Mucosa of rectum (tissue), 2 donors: ENCODE results near the gene PRR19.
"Not testable (repeated sequence)": the region's sequence is repeated elsewhere in the genome, so short reads cannot be mapped to it uniquely, and the experiment has no call there.

ENCODE experiments used
- H3K27ac ChIP-seq, 2 donors: one replicate each; pipeline ENCODE4 v1.7.0; 2013; ENCODE audit warnings: inconsistent platforms in 2 of 2, low read depth in 2 of 2, low read length in 2 of 2
- H3K27me3 ChIP-seq, 2 donors: one replicate each; pipeline ENCODE4 v1.7.0; 2013; ENCODE audit warnings: low read length in 2 of 2; ENCODE audit not compliant: control insufficient read depth in 2 of 2, insufficient read depth in 2 of 2
- H3K36me3 ChIP-seq, 2 donors: one replicate each; pipeline ENCODE4 v1.7.0; 2013; ENCODE audit warnings: low read length in 2 of 2; ENCODE audit not compliant: control insufficient read depth in 2 of 2, insufficient read depth in 2 of 2
- H3K4me1 ChIP-seq, 2 donors: one replicate each; pipeline ENCODE4 v1.7.0; 2013; ENCODE audit warnings: low read length in 2 of 2, mild to moderate bottlenecking in 1 of 2; ENCODE audit not compliant: control insufficient read depth in 2 of 2, insufficient read depth in 2 of 2
- H3K4me3 ChIP-seq, 2 donors: one replicate each; pipeline ENCODE4 v1.7.0; 2013; ENCODE audit warnings: low read length in 2 of 2
- H3K9ac ChIP-seq, 2 donors: one replicate each; pipeline ENCODE4 v1.7.0; 2013; ENCODE audit warnings: low read length in 2 of 2, low read depth in 1 of 2, mild to moderate bottlenecking in 1 of 2
- H3K9me3 ChIP-seq, 2 donors: one replicate each; pipeline ENCODE4 v1.7.0; 2013; ENCODE audit warnings: low read length in 2 of 2; ENCODE audit not compliant: control insufficient read depth in 2 of 2
- donor health status: healthy.
- donor health status: Normal muscosa, but diverticular disease.

PRR19 gene

DNA sequence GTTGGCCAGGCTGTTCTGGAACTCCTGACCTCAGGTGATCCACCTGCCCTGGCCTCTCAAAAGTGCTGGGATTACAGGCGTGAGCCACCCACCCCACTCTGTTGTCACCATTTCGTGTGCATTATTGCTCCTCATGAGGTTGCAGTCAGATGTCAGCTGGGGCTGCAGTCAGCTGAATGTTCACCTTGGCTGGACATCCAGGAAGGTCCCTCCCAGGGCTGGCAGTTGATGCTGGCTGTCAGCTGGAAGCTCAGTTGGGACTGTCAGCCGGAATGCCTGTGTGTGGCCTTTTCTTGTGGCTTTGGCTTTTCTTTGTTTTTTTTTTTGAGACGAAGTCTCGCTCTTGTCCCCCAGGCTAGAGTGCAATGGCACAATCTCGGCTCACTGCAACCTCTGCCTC lies 30.1 kb downstream of the PRR19 start:
- H3K27ac ChIP-seq = no peak overlapping the region
- H3K27me3 ChIP-seq = no peaks in the 10 kb centered on the region
- no peak overlapping the region for H3K4me3 ChIP-seq
- H3K9ac ChIP-seq = no peak overlapping the region
- no peaks in the 10 kb centered on the region for H3K9me3 ChIP-seq
- no peaks in the 10 kb centered on the region for H3K4me1 ChIP-seq
- peaks cover 4 to 10% of the 10 kb centered on the region in 2 donors for H3K36me3 ChIP-seq

DNA sequence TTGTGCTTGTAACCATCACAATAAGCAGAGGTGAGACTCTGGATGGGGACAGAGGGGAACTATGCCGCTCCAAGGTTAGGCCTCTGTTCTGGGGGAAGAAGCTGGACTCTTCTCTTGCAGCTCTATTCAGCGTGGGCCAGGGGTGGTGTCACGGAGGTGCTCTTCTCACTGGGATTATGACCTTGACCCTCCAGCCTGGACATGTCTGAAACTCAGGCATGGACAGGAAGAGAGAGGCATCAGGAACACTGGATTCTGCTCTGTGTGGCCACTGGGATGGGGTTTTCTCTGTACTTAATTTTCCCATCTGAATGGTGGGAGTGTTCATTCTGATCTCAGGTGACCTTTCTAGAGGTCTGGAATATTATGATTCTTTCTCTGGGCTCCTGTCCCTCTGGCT lies 31.1 kb downstream of the PRR19 start:
- H3K4me1 ChIP-seq = no peaks in the 10 kb centered on the region
- no peak overlapping the region for H3K9ac ChIP-seq
- H3K27ac ChIP-seq = no peak overlapping the region
- no peak overlapping the region for H3K4me3 ChIP-seq
- peaks cover 4 to 11% of the 10 kb centered on the region in 2 donors for H3K36me3 ChIP-seq
- no peaks in the 10 kb centered on the region for H3K9me3 ChIP-seq
- no peaks in the 10 kb centered on the region for H3K27me3 ChIP-seq

DNA sequence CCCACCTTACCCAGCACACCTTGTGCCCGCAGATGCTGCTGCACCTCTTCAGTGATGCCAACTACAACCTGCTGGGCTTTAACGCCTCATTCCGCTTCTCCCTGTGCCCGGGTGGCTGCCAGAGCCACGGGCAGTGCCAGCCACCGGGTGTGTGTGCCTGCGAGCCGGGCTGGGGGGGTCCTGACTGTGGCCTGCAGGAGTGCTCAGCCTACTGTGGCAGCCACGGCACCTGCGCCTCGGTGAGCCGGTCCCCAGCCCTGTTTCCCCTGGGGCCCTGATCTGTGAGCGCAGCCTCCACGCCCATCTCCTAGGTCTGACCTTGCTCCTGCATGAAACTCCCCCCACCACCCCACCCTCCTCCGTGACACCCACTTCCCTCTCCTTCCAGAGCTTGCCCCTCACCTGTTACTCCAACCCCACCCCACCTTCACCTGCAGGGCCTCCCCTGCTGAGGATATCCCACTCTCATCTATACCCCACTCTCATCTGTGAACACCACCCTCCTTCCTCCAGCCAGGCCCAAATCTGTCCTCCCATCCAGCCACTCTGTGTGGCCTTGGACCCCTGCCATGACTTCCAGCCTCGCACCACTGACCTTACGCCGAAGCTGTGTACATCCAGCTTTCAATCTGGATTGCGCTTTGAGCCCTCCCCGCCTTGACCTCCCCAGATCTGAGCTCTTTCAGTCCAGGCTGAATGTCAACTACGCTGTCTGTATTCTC lies 32.2 kb downstream of the PRR19 start:
- no peaks in the 10 kb centered on the region for H3K27me3 ChIP-seq
- H3K9me3 ChIP-seq = no peaks in the 10 kb centered on the region
- H3K4me3 ChIP-seq = no peak overlapping the region
- H3K4me1 ChIP-seq = no peaks in the 10 kb centered on the region
- H3K9ac ChIP-seq = no peak overlapping the region
- H3K27ac ChIP-seq = no peak overlapping the region
- H3K36me3 ChIP-seq = peaks cover 4 to 11% of the 10 kb centered on the region in 2 donors

GRCh38 chr19:42334697-42335373 lies 32.9 kb downstream of the PRR19 start:
- peaks cover 4 to 11% of the 10 kb centered on the region in 2 donors for H3K36me3 ChIP-seq
- H3K9ac ChIP-seq = no peak overlapping the region
- no peak overlapping the region for H3K4me3 ChIP-seq
- H3K27ac ChIP-seq = no peak overlapping the region
- H3K27me3 ChIP-seq = no peaks in the 10 kb centered on the region
- no peaks in the 10 kb centered on the region for H3K9me3 ChIP-seq
- no peaks in the 10 kb centered on the region for H3K4me1 ChIP-seq

DNA sequence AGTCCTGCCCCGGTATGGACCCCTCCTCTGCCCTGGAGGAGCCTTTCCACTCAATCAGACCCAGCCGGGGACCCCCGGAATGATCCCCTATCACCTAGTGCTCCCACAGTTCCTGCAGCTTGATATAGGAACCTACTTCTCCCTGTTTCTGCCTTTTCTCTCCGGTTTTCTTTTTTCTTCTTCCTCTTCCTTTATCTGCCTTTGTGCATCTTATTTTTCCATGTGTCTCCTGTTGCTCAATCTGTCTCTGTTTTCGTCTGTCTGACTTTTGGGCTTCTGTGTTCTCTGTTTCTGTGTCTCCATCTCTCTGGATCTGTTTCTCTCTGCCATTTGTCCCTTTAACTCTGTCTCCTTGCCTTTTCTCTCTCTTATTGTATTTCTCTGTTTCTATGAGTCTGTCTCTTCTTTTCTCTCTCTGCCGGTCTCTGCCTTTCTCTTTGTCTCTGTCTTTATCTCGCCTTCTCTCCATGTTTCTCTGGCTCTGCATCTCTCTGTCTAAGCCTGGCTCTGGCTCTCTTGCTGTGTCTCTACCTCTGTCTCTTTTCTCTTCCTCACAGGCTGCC lies 33.5 kb downstream of the PRR19 start:
- H3K27ac ChIP-seq = no peak overlapping the region
- no peak overlapping the region for H3K4me3 ChIP-seq
- H3K36me3 ChIP-seq = peaks cover 4 to 11% of the 10 kb centered on the region in 2 donors
- H3K27me3 ChIP-seq = no peaks in the 10 kb centered on the region
- no peaks in the 10 kb centered on the region for H3K4me1 ChIP-seq
- no peaks in the 10 kb centered on the region for H3K9me3 ChIP-seq
- H3K9ac ChIP-seq = no peak overlapping the region

GRCh38 chr19:42335971-42336370 lies 34.0 kb downstream of the PRR19 start:
- peaks cover 4 to 11% of the 10 kb centered on the region in 2 donors for H3K36me3 ChIP-seq

GRCh38 chr19:42339126-42339860 lies 37.4 kb downstream of the PRR19 start:
- peaks cover 4 to 20% of the 10 kb centered on the region in 2 donors for H3K36me3 ChIP-seq
- not testable (repeated sequence) for H3K9ac ChIP-seq

More at GRCh38 chr19:42335971-42336370, 34.0 kb downstream of the PRR19 start:
- H3K9me3 ChIP-seq = no peaks in the 10 kb centered on the region
- H3K4me1 ChIP-seq = no peaks in the 10 kb centered on the region
- H3K27ac ChIP-seq = no peak overlapping the region
- no peak overlapping the region for H3K4me3 ChIP-seq
- H3K27me3 ChIP-seq = no peaks in the 10 kb centered on the region
- no peak overlapping the region for H3K9ac ChIP-seq

DNA sequence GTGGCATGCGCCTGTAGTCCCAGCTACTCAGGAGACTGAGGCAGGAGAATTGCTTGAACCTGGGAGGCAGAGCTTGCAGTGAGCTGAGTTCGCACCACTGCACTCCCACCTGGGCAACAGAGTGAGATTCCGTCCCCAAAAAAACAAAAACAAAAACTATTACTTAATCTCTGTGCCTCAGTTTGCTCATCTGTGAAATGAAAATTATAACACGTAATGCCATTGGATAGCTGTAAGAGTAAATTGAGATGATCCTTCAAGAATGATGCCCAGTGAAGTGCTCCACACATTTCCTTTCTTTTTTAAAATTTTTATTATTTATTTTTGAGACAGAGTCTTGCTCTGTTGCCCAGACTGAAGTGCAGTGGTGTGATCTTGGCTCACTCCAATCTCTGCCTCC lies 38.0 kb downstream of the PRR19 start:
- H3K4me3 ChIP-seq, H3K4me1 ChIP-seq, H3K27me3 ChIP-seq, H3K9ac ChIP-seq, H3K9me3 ChIP-seq, H3K27ac ChIP-seq: not testable (repeated sequence)
- H3K36me3 ChIP-seq = peaks cover 4 to 21% of the 10 kb centered on the region in 2 donors

More at GRCh38 chr19:42339126-42339860, 37.4 kb downstream of the PRR19 start:
- H3K27ac ChIP-seq, H3K9me3 ChIP-seq, H3K4me1 ChIP-seq, H3K4me3 ChIP-seq, H3K27me3 ChIP-seq: not testable (repeated sequence)

- no peak overlapping the region for H3K4me3 ChIP-seq
- H3K27me3 ChIP-seq = no peaks in the 10 kb centered on the region
- H3K36me3 ChIP-seq = peaks cover 0 to 20% of the 10 kb centered on the region in 2 donors
- no peaks in the 10 kb centered on the region for H3K9me3 ChIP-seq
- H3K9ac ChIP-seq = no peak overlapping the region
- H3K4me1 ChIP-seq = no peaks in the 10 kb centered on the region
- no peak overlapping the region for H3K27ac ChIP-seq
Measured at GRCh38 chr19:42343344-42344110, 41.6 kb downstream of the PRR19 start.
